Prostate gland (tissue), 2 donors: ENCODE results near the gene RITA1. TPM values are rescaled to one million over a fixed set of nuclear protein-coding genes. Genes with fewer than 3 reads are reported as not detected.

Experiments used
- DNase-seq: peaks from one replicate; pipeline ENCODE4 v3.0.0-alpha.2; 2019; ENCODE audit warnings: low spot score
- H3K27ac ChIP-seq, 2 donors: fragments of 200-600 bp; sonication (generic); 2 replicates each; pipeline ENCODE4 v1.5.1; 2017 to 2019
- H3K27me3 ChIP-seq: fragments of 200-600 bp; sonication (generic); replicated peaks from 2 replicates; pipeline ENCODE4 v1.5.1; 2019; ENCODE audit not compliant: insufficient read depth
- H3K36me3 ChIP-seq, 2 donors: fragments of 200-600 bp; sonication (generic); 1 replicate in 1 of 2; 2 replicates in 1 of 2; pipeline versions ENCODE4 v1.5.1 to v1.8.1; 2017 to 2019
- H3K4me1 ChIP-seq: fragments of 200-600 bp; sonication (generic); replicated peaks from 2 replicates; pipeline ENCODE4 v1.5.1; 2019
- H3K4me3 ChIP-seq, 2 donors: fragments of 200-600 bp; sonication (generic); 2 replicates each; pipeline ENCODE4 v1.5.1; 2017 to 2019
- H3K9me3 ChIP-seq: fragments of 200-600 bp; sonication (generic); 2 replicates; pipeline ENCODE4 v1.5.1; 2017
- CTCF ChIP-seq, 4 experiments: fragments of 200-600 bp in 2 of 4; fragments of 450-650 bp in 2 of 4; sonication (generic) in 2 of 4; IDR thresholded peaks; 1 replicate in 3 of 4; 2 replicates in 1 of 4; pipeline ENCODE4 v1.5.1; 2016 to 2019; ENCODE audit warnings: antibody characterized with exemption in 4 of 4, mild to moderate bottlenecking in 2 of 4, moderate library complexity in 2 of 4
- POLR2A ChIP-seq: fragments of 450-650 bp; IDR thresholded peaks from one replicate; pipeline ENCODE4 v1.6.1; 2016; ENCODE audit warnings: antibody characterized with exemption, mild to moderate bottlenecking
- POLR2AphosphoS5 ChIP-seq: sonication (generic); formaldehyde crosslinking; IDR thresholded peaks from one replicate; pipeline ENCODE4 v1.6.1; 2017; ENCODE audit warnings: antibody characterized with exemption
- WGBS: methylation state at CpG from one replicate; pipeline ENCODE4 v1.1.5; 2018; 5-methylcytosine and 5-hydroxymethylcytosine counted together
- intact Hi-C: fragments of 100-400 bp; cut with DNase I; formaldehyde crosslinking; loops from one replicate; pipeline ENCODE4 v1.14.2; 2022
- total RNA-seq, 2 donors: library from RNA; depleted of rRNA; stranded (reverse); fragments of >200 nt; gene quantifications; one replicate each; pipeline ENCODE4 v1.1.0, GENCODE V29; 2016

The RITA1 gene
- total RNA-seq, 2 donors from 2014 or later: 29.0 to 39.7 TPM

DNA sequence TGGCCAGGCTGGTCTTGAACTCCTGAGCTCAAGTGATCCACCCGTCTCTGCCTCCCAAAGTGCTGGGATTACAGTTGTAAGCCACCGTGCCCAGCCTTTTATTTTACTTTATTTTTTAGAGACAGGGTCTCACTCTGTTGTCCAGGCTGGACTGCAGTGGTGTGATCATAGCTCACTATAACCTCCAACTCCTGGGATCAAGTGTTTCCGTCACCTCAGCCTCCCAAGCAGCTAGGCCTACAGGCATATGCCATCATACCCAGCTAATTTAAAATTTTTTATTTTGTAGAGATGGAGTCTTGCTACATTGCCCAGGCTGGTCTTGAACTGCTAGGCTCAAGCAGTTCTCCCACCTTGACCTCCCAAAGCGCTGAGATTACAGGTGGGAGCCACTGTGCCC is 39.4 kb downstream of the RITA1 start:
- H3K9me3 ChIP-seq: no peaks in the 10 kb centered on the region
- H3K27me3 ChIP-seq: no peaks in the 10 kb centered on the region
- intact Hi-C loops: loop anchor here (10.0 kb wide), 1 partner anchor 110 kb away; the partner anchor contains the start of gene SLC8B1
- H3K27ac ChIP-seq: no peak overlapping the region
- no peak for TF ChIP-seq POLR2AphosphoS5
- no peak for TF ChIP-seq CTCF (IDR thresholded peaks at IDR 0.05)
- TF ChIP-seq POLR2A: no peak
- no peaks in the 10 kb centered on the region for H3K4me1 ChIP-seq
- no peak for DNase-seq
- WGBS: 92% methylated on average over 4 of the region's 4 CpGs
- no peaks in the 10 kb centered on the region for H3K36me3 ChIP-seq
- no peak overlapping the region for H3K4me3 ChIP-seq

GRCh38 chr12:113226696-113227568 is 41.4 kb downstream of the RITA1 start:
- no peak for TF ChIP-seq POLR2A
- no peak for TF ChIP-seq POLR2AphosphoS5
- H3K4me3 ChIP-seq: no peak overlapping the region
- no peaks in the 10 kb centered on the region for H3K27me3 ChIP-seq
- 83% methylated on average over 13 of the region's 13 CpGs for WGBS
- no peaks in the 10 kb centered on the region for H3K36me3 ChIP-seq
- H3K27ac ChIP-seq: no peak overlapping the region
- H3K9me3 ChIP-seq: no peaks in the 10 kb centered on the region
- intact Hi-C loops: loop anchor here (10.0 kb wide), 1 partner anchor 108 kb away; the partner anchor contains the start of gene SLC8B1
- no peaks in the 10 kb centered on the region for H3K4me1 ChIP-seq
- DNase-seq: no peak

- Histone ChIP-seq H3K4me1 (no peaks in the 10 kb centered on the region), H3K4me3 (no peak overlapping the region), H3K27ac (no peak overlapping the region), H3K9me3 (no peaks in the 10 kb centered on the region), H3K36me3 (peaks cover 0 to 1% of the 10 kb centered on the region in 2 donors), H3K27me3 (no peaks in the 10 kb centered on the region)
- 84% methylated on average over 5 of the region's 5 CpGs for WGBS
- intact Hi-C loops: loop anchor here (10.0 kb wide), 1 partner anchor 107 kb away; the partner anchor contains the start of gene SLC8B1
- no peak for DNase-seq
- TF ChIP-seq POLR2A: no peak
These were observed 42.3 kb downstream of the RITA1 start for GRCh38 chr12:113227686-113228391.

GRCh38 chr12:113228394-113229028 is 43.0 kb downstream of the RITA1 start:
- intact Hi-C loops: loop anchor here (10.0 kb wide), 1 partner anchor 106 kb away; the partner anchor contains the start of gene SLC8B1
- Histone ChIP-seq H3K9me3 (no peaks in the 10 kb centered on the region), H3K27ac (no peak overlapping the region), H3K36me3 (peaks cover 0 to 7% of the 10 kb centered on the region in 2 donors), H3K27me3 (no peaks in the 10 kb centered on the region), H3K4me1 (no peaks in the 10 kb centered on the region), H3K4me3 (no peak overlapping the region)
- 76% methylated on average over 5 of the region's 5 CpGs for WGBS
- no peak for DNase-seq
- TF ChIP-seq POLR2A (no peak), CTCF (IDR thresholded peaks at IDR 0.05) (no peak), POLR2AphosphoS5 (no peak)

- H3K4me3 ChIP-seq: no peak overlapping the region
- no peaks in the 10 kb centered on the region for H3K4me1 ChIP-seq
- H3K27me3 ChIP-seq: no peaks in the 10 kb centered on the region
- WGBS: 96% methylated on average over 15 of the region's 15 CpGs
- TF ChIP-seq POLR2A (no peak), CTCF (IDR thresholded peaks at IDR 0.05) (no peak), POLR2AphosphoS5 (no peak)
- DNase-seq: no peak
- H3K36me3 ChIP-seq: peaks cover 0 to 7% of the 10 kb centered on the region in 2 donors
- no peak overlapping the region for H3K27ac ChIP-seq
- H3K9me3 ChIP-seq: no peaks in the 10 kb centered on the region
- intact Hi-C loops: no loop called here
These were observed 45.1 kb downstream of the RITA1 start for GRCh38 chr12:113230315-113231234.
